Fibroblast of lung (primary cell): Measurements from ENCODE around the gene CTBP2.

Source experiments
- CTCF ChIP-seq, 2 donors: IDR thresholded peaks in 1 of 2; conservative IDR thresholded peaks in 1 of 2; 1 replicate in 1 of 2; 2 replicates in 1 of 2; pipeline ENCODE4 v1.5.1; 2011 to 2012; ENCODE audit warnings: low read length in 2 of 2, control low read depth in 1 of 2, inconsistent platforms in 1 of 2, low read depth in 1 of 2, mild to moderate bottlenecking in 1 of 2
- EZH2 ChIP-seq: IDR thresholded peaks from 2 replicates; pipeline ENCODE4 v1.5.1; 2012; ENCODE audit warnings: low read length, control low read depth, mild to moderate bottlenecking; ENCODE audit errors: missing control alignments

- no peak for TF ChIP-seq CTCF (conservative IDR thresholded peaks at IDR 0.05 in 1 of 2, IDR thresholded peaks at IDR 0.05 in 1 of 2; ENCODE audit: low read depth in 1 of 2, low read length in 2 of 2)
- no peak for TF ChIP-seq EZH2
Measured at GRCh38 chr10:125002047-125002422, 158.3 kb downstream of the CTBP2 start.
